ENCODE measurements around the gene NOVA2.

NOVA2 gene

DNA sequence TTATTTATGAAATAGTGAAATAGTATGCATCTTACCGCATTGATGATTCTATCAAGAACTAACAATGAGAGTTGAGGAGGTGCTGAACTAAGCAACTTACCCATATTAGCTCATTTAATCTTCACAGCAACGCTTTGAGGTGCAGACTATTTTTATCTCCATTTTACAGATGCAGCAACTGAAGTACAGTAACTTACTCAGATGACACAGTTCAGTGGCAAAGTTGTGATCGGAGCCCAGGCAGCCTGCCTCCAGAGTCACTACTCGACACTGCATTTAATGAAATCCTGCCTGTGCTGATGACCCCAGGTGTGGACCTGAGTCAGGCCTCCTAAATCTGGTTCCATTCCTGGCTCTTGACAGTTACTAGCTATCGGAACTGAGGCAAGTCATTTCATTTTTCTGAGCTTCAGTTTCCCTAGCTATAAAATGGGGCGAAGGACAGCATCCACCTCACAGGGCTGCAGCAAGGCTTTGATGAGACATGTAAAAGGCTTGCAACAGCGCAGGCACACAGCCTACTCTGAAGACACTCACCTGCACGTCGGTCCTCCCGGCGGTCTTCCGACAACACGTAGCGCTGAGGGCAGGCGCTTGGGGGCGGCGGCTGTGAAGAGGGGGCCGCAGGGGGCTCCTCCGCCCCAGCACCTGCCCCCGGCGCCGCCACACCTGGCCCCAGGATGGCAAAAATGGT, 72.8 kb downstream of the NOVA2 start:
- TF ChIP-seq, protein P1, sequence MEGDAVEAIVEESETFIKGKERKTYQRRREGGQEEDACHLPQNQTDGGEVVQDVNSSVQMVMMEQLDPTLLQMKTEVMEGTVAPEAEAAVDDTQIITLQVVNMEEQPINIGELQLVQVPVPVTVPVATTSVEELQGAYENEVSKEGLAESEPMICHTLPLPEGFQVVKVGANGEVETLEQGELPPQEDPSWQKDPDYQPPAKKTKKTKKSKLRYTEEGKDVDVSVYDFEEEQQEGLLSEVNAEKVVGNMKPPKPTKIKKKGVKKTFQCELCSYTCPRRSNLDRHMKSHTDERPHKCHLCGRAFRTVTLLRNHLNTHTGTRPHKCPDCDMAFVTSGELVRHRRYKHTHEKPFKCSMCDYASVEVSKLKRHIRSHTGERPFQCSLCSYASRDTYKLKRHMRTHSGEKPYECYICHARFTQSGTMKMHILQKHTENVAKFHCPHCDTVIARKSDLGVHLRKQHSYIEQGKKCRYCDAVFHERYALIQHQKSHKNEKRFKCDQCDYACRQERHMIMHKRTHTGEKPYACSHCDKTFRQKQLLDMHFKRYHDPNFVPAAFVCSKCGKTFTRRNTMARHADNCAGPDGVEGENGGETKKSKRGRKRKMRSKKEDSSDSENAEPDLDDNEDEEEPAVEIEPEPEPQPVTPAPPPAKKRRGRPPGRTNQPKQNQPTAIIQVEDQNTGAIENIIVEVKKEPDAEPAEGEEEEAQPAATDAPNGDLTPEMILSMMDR (IDR thresholded peaks at IDR 0.05), result no peak

DNA sequence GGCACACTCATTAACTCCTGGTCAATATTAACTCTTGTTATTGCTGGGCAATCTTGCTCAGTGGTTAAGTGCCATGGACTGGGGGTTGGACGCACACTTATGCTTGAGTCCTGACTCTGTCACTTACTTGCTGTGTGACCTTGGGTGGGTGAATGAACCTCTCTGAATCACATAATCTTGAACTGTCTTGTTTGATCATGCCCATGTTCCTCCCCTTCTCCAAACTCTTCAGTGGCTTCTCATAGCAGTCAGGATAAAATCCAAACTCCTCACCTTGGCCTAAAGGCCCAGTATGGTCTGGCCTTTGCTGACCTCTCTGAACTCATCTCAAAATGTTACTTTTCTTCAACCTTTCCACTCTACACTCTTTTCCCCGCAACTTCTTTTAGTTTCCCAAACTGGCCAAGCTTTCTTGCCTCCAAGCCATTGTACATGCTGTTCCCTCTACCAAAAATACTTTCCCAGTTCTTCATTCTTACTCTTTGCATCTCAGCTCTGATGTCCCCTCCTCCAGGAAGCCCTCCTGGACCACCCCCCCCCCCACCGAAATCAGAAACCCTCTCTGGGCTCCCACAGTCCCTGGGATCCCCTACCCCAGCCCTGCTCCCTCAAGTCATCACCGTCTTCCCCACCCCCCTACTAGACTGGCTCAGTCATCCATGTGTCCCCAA, 73.6 kb downstream of the NOVA2 start:
- TF ChIP-seq, protein P1 (IDR thresholded peaks at IDR 0.05), result no peak

DNA sequence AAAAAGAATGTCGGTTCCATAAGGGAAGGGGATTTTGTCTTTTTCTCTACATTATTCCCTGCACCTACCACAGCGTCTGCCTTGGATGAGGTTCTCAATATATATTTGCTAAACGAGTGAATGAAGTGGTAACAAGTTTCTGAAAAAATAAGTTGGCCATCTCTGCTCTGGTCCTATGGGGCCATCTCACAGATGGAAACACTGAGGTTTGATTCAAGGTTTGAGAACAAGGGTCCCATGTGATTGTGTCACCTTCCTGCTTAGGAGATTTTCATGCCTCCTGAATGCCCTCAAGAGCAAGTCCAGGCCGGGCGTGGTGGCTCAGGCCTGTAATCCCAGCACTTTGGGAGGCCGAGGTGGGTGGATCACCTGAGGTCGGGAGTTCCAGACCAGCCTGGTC, 74.4 kb downstream of the NOVA2 start:
- TF ChIP-seq, protein P1 (IDR thresholded peaks at IDR 0.05), result no peak

DNA sequence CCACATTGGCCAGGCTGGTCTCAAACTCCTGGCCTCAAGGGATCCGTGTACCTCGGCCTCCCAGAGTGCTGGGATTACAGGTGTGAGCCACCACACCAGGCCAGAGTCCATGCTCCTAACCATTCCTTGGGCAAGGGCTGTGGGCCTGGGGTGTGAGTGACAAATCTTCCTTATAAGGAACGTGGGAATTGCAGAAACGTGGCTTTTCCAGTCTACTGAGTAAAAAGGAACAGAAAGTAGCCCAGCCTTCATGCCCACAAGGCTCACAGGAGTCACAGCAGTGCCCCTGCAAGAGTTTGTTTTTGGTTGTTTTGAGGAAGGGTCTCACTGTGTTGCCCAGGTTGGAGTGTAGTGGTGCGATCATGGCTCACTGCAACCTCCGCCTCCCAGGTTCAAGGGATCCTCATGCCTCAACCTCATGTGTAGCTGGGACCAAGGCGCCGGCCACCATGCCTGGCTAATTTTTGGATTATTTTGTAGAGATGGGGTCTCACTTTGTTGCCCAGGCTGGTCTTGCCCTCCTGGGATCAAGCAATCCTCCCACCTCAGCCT, 76.3 kb downstream of the NOVA2 start:
- TF ChIP-seq, protein P1 (IDR thresholded peaks at IDR 0.05), result no peak

DNA sequence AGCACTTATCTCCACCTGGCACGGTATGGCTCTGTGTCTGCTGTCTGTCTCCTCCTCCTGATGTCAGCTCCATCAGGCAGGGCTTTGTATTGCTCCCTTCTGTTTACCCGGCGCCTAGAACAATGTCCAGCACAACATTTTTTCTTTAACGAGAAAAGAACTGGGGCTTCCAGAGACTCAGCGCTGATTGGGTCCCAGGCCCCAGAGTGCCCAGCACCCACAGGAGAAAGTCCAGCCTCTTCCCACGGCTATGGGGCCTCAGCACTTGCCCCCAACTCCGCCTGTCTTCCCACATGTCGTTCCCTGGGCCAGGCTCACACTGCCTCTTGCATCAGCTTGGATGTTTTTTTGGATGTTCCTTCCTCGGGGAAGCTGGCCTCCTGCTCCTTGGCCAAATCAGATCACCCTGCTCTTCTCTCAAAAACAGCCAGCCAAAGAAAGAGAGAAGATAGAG, 78.1 kb downstream of the NOVA2 start:
- TF ChIP-seq, protein P1 (IDR thresholded peaks at IDR 0.05), result no peak

DNA sequence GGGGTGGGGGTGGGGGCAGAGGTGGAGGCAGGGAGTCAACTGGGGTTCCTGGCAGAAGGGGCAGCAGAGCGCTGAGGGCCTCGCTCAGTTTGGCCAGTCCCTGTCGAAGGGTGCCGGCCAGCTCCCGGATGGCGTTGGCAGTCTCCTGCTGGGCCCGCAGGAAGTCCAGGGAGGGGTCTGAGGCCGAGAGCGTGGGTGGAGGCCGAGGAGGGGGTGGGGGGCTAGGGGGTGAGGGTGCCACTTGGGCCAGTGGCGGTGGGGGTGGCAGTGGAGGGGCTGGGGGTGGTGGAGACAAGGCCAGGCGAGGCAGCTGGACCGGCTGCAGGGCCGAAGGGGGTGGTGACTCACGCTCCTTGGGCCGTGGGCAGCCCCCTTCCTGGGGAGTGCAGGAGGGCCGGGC, 82.8 kb downstream of the NOVA2 start:
- TF ChIP-seq, protein P1 (IDR thresholded peaks at IDR 0.05), result no peak

DNA sequence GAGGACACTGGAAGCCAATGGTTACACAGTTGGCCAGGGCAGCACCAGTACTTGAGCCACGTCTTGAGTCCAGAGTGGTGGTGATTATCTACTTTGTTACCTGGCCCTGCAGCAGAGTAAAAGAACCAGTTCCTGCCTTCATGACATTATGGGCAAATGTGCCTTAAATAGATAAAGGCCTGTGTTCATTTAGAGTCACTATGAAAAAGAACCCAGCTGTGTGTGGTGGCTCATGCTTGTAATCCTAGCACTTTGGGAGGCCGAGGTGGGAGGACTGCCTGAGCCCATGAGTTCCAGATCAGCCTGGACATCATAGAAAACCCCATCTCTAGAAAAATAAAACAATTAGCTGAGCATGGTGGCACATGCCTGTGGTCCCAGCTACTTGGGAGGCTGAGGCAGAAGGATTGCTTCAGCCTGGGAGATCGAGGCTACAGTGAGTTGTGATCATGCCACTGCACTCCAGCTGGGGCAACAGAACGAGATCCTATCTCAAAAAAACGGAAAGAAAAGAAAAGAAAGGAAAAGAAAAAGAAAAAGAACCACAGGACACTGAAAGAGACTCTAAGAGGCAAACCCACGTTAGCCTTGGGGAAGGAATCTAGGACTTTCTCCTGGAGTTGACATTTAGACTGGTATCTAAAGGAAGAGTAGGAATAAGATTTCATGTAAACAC, 84.3 kb downstream of the NOVA2 start:
- TF ChIP-seq, protein P1 (IDR thresholded peaks at IDR 0.05), result no peak
